ENCODE measurements around the gene PCYT1A. TPM values are rescaled to one million over a fixed set of nuclear protein-coding genes. Genes with fewer than 3 reads are reported as not detected.
"Not testable (repeated sequence)": the region's sequence is repeated elsewhere in the genome, so short reads cannot be mapped to it uniquely, and the experiment has no call there.

Gene PCYT1A
- total RNA-seq, 4 donors from 2014 or later: 90.5 to 123 (median 99.0) TPM

GRCh38 chr3:196216089-196216564, 71.4 kb downstream of the PCYT1A start, which contains the start of gene SLC51A:
SLC51A (plus strand) TSS chr3:196216534; CDS start chr3:196216713, 179 bp downstream.
- H3K36me3 ChIP-seq: no peaks in the 10 kb centered on the region
- ATAC-seq: peak in 1 of 2 donors; percentile 31
- intact Hi-C loops (cut with DNase I; ENCODE audit: low total_unique reads): no loop called here
- H3K4me1 ChIP-seq: peaks cover 0 to 6% of the 10 kb centered on the region in 2 donors
- H3K9me3 ChIP-seq: no peaks in the 10 kb centered on the region
- TF ChIP-seq POLR2A (IDR thresholded peaks at IDR 0.05) (no peak), CTCF (IDR thresholded peaks at IDR 0.05 in 4 of 5, conservative IDR thresholded peaks at IDR 0.05 in 1 of 5) (no peak)
- DNase-seq: no peak
- H3K27ac ChIP-seq: no peak within 1 kb of the TSS
- no peak within 1 kb of the TSS for H3K4me3 ChIP-seq
- H3K27me3 ChIP-seq: no peaks in the 10 kb centered on the region
- in situ Hi-C loops (cut with MboI; ENCODE audit: low sequenced_read_pairs in 4 of 4): no loop called here

GRCh38 chr3:196215493-196216020, 72.0 kb downstream of the PCYT1A start:
- peaks cover 0 to 6% of the 10 kb centered on the region in 2 donors for H3K4me1 ChIP-seq
- intact Hi-C loops (cut with DNase I; ENCODE audit: low total_unique reads): no loop called here
- no peak for DNase-seq
- no peak overlapping the region for H3K4me3 ChIP-seq
- H3K27ac ChIP-seq: no peak overlapping the region
- in situ Hi-C loops (cut with MboI; ENCODE audit: low sequenced_read_pairs in 4 of 4): no loop called here
- no peaks in the 10 kb centered on the region for H3K27me3 ChIP-seq
- H3K9me3 ChIP-seq: no peaks in the 10 kb centered on the region
- no peaks in the 10 kb centered on the region for H3K36me3 ChIP-seq
- no peak for ATAC-seq
- TF ChIP-seq CTCF (IDR thresholded peaks at IDR 0.05 in 4 of 5, conservative IDR thresholded peaks at IDR 0.05 in 1 of 5) (no peak), POLR2A (IDR thresholded peaks at IDR 0.05) (no peak)

- no peak for DNase-seq
- intact Hi-C loops (cut with DNase I; ENCODE audit: low total_unique reads): no loop called here
- H3K36me3 ChIP-seq: no peaks in the 10 kb centered on the region
Observed at GRCh38 chr3:196214783-196215441, 72.6 kb downstream of the PCYT1A start.

GRCh38 chr3:196210673-196211556, 76.6 kb downstream of the PCYT1A start, which contains the start of gene ZDHHC19:
ZDHHC19 (minus strand) TSS chr3:196211400; CDS start chr3:196211315, 85 bp downstream.
- Histone ChIP-seq H3K9me3 (no peaks in the 10 kb centered on the region), H3K27me3 (peaks cover 5 to 13% (median 12%) of the 10 kb centered on the region in 3 donors), H3K4me3 (no peak within 1 kb of the TSS), H3K36me3 (no peaks in the 10 kb centered on the region), H3K4me1 (no peaks in the 10 kb centered on the region), H3K27ac (no peak within 1 kb of the TSS)
- in situ Hi-C loops (cut with MboI; ENCODE audit: low sequenced_read_pairs in 4 of 4): no loop called here
- ATAC-seq: no peak
- intact Hi-C loops (cut with DNase I; ENCODE audit: low total_unique reads): no loop called here
- DNase-seq: no peak
- TF ChIP-seq POLR2A (IDR thresholded peaks at IDR 0.05) (no peak), CTCF (IDR thresholded peaks at IDR 0.05 in 4 of 5, conservative IDR thresholded peaks at IDR 0.05 in 1 of 5) (no peak)

More at GRCh38 chr3:196214783-196215441, 72.6 kb downstream of the PCYT1A start:
- H3K27me3 ChIP-seq: no peaks in the 10 kb centered on the region
- TF ChIP-seq POLR2A (IDR thresholded peaks at IDR 0.05) (no peak), CTCF (IDR thresholded peaks at IDR 0.05 in 4 of 5, conservative IDR thresholded peaks at IDR 0.05 in 1 of 5) (no peak)
- in situ Hi-C loops (cut with MboI; ENCODE audit: low sequenced_read_pairs in 4 of 4): no loop called here
- no peak overlapping the region for H3K27ac ChIP-seq
- no peak for ATAC-seq
- H3K4me3 ChIP-seq: no peak overlapping the region
- peaks cover 0 to 6% of the 10 kb centered on the region in 2 donors for H3K4me1 ChIP-seq
- no peaks in the 10 kb centered on the region for H3K9me3 ChIP-seq

- H3K9me3 ChIP-seq; H3K27ac ChIP-seq; H3K4me3 ChIP-seq; intact Hi-C loops (cut with DNase I; ENCODE audit: low total_unique reads); ATAC-seq; H3K36me3 ChIP-seq; in situ Hi-C loops (cut with MboI; ENCODE audit: low sequenced_read_pairs in 4 of 4); H3K4me1 ChIP-seq; DNase-seq: not testable (repeated sequence)
- peaks cover 5 to 17% (median 14%) of the 10 kb centered on the region in 3 donors for H3K27me3 ChIP-seq
Observed at GRCh38 chr3:196209944-196210672, 77.4 kb downstream of the PCYT1A start.
